GM06990 (cell line): ENCODE results near the gene SEPTIN2.
"Not testable (repeated sequence)": the region's sequence is repeated elsewhere in the genome, so short reads cannot be mapped to it uniquely, and the experiment has no call there.

ENCODE experiments used
- DNase-seq: peaks from one replicate; pipeline ENCODE4 v3.0.0-alpha.2; 2011; ENCODE audit not compliant: insufficient read length; ENCODE audit errors: extremely low read depth
- H3K27me3 ChIP-seq: replicated peaks from 2 replicates; pipeline ENCODE4 v1.6.0; 2011; ENCODE audit warnings: low read length; ENCODE audit not compliant: control insufficient read depth, insufficient read depth
- H3K36me3 ChIP-seq: 2 replicates; pipeline ENCODE4 v1.5.1; 2011; ENCODE audit warnings: low read length; ENCODE audit not compliant: control insufficient read depth, insufficient read depth
- H3K4me3 ChIP-seq: replicated peaks from 2 replicates; pipeline ENCODE4 v1.5.1; 2011; ENCODE audit warnings: low read depth, mild to moderate bottlenecking, control low read depth, low read length
- CTCF ChIP-seq: IDR thresholded peaks from 2 replicates; pipeline ENCODE4 v1.5.1; 2011; ENCODE audit warnings: low read length, control low read depth, mild to moderate bottlenecking, inconsistent platforms; ENCODE audit not compliant: insufficient read depth, poor library complexity, severe bottlenecking

SEPTIN2 gene

GRCh38 chr2:241275504-241275903 is 40.2 kb upstream of the SEPTIN2 start:
- Histone ChIP-seq H3K27me3 (no peaks in the 10 kb centered on the region), H3K4me3 (no peak overlapping the region), H3K36me3 (no peaks in the 10 kb centered on the region; the same call in none of the 2 replicates)
- TF ChIP-seq CTCF, result no peak
- no peak for DNase-seq

- no peak for TF ChIP-seq CTCF
- H3K4me3 ChIP-seq, result no peak overlapping the region
- no peaks in the 10 kb centered on the region for H3K27me3 ChIP-seq
- DNase-seq, result no peak
- no peaks in the 10 kb centered on the region; the same call in 1 of the 2 replicates for H3K36me3 ChIP-seq
These were observed 39.8 kb upstream of the SEPTIN2 start for GRCh38 chr2:241275910-241276309.

- not testable (repeated sequence) for H3K4me3 ChIP-seq, DNase-seq, H3K27me3 ChIP-seq, H3K36me3 ChIP-seq
These were observed 37.4 kb upstream of the SEPTIN2 start for GRCh38 chr2:241278306-241278705.

- Histone ChIP-seq H3K4me3 (no peak overlapping the region), H3K36me3 (no peaks in the 10 kb centered on the region), H3K27me3 (no peaks in the 10 kb centered on the region)
- TF ChIP-seq CTCF, result no peak
- DNase-seq, result no peak
These were observed 36.3 kb upstream of the SEPTIN2 start for GRCh38 chr2:241279413-241279812.

GRCh38 chr2:241279828-241280227 is 35.9 kb upstream of the SEPTIN2 start:
- H3K4me3 ChIP-seq, result no peak overlapping the region
- no peak for DNase-seq
- no peak for TF ChIP-seq CTCF
- no peaks in the 10 kb centered on the region for H3K27me3 ChIP-seq
- H3K36me3 ChIP-seq, result no peaks in the 10 kb centered on the region

GRCh38 chr2:241280291-241280690 is 35.4 kb upstream of the SEPTIN2 start:
- no peak for DNase-seq
- Histone ChIP-seq H3K36me3 (no peaks in the 10 kb centered on the region), H3K4me3 (peak overlapping the region; percentile 14; the same call in 1 of the 2 replicates), H3K27me3 (no peaks in the 10 kb centered on the region)
- no peak for TF ChIP-seq CTCF
